Esophagus muscularis mucosa (tissue), 3 donors: ENCODE data around the gene PACSIN3.

ENCODE experiments used
- CTCF ChIP-seq, 3 experiments: fragments of 200-600 bp in 2 of 3; fragments of 450-650 bp in 1 of 3; sonication (generic) in 2 of 3; IDR thresholded peaks; one replicate each; pipeline ENCODE4 v1.5.1; 2017 to 2019; ENCODE audit warnings: antibody characterized with exemption in 3 of 3, mild to moderate bottlenecking in 2 of 3, moderate library complexity in 1 of 3
- POLR2A ChIP-seq: fragments of 450-650 bp; IDR thresholded peaks from one replicate; pipeline ENCODE4 v1.6.1; 2017; ENCODE audit warnings: antibody characterized with exemption, moderate library complexity, mild to moderate bottlenecking, low read depth

GRCh38 chr11:47222696-47223095 lies 36.5 kb upstream of the PACSIN3 start:
- TF ChIP-seq CTCF (IDR thresholded peaks at IDR 0.05) (no peak), POLR2A (no peak)
